D721Med (cell line): Measurements from ENCODE around the gene TMEM190.
"Not testable (repeated sequence)": the region's sequence is repeated elsewhere in the genome, so short reads cannot be mapped to it uniquely, and the experiment has no call there.

Source experiments
- DNase-seq: peaks from one replicate; pipeline ENCODE4 v3.0.0; 2011; ENCODE audit warnings: low spot score; ENCODE audit not compliant: insufficient read length
- FAIRE-seq: peaks from 2 replicates; lab custom pipeline; 2011; peaks lifted over from hg19 to GRCh38; lab: Jason Lieb, UNC
- TF ChIP-seq, protein P1 (sequence below): IDR thresholded peaks from 2 replicates; pipeline ENCODE4 v1.5.1; 2012; ENCODE audit warnings: mild to moderate bottlenecking, control low read depth; ENCODE audit not compliant: insufficient read depth; ENCODE audit errors: missing control alignments

Gene TMEM190

GRCh38 chr19:55391191-55391670, 14.6 kb downstream of the TMEM190 start:
- FAIRE-seq (no peak), DNase-seq (no peak)
- TF ChIP-seq, protein P1, sequence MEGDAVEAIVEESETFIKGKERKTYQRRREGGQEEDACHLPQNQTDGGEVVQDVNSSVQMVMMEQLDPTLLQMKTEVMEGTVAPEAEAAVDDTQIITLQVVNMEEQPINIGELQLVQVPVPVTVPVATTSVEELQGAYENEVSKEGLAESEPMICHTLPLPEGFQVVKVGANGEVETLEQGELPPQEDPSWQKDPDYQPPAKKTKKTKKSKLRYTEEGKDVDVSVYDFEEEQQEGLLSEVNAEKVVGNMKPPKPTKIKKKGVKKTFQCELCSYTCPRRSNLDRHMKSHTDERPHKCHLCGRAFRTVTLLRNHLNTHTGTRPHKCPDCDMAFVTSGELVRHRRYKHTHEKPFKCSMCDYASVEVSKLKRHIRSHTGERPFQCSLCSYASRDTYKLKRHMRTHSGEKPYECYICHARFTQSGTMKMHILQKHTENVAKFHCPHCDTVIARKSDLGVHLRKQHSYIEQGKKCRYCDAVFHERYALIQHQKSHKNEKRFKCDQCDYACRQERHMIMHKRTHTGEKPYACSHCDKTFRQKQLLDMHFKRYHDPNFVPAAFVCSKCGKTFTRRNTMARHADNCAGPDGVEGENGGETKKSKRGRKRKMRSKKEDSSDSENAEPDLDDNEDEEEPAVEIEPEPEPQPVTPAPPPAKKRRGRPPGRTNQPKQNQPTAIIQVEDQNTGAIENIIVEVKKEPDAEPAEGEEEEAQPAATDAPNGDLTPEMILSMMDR: no peak

DNA sequence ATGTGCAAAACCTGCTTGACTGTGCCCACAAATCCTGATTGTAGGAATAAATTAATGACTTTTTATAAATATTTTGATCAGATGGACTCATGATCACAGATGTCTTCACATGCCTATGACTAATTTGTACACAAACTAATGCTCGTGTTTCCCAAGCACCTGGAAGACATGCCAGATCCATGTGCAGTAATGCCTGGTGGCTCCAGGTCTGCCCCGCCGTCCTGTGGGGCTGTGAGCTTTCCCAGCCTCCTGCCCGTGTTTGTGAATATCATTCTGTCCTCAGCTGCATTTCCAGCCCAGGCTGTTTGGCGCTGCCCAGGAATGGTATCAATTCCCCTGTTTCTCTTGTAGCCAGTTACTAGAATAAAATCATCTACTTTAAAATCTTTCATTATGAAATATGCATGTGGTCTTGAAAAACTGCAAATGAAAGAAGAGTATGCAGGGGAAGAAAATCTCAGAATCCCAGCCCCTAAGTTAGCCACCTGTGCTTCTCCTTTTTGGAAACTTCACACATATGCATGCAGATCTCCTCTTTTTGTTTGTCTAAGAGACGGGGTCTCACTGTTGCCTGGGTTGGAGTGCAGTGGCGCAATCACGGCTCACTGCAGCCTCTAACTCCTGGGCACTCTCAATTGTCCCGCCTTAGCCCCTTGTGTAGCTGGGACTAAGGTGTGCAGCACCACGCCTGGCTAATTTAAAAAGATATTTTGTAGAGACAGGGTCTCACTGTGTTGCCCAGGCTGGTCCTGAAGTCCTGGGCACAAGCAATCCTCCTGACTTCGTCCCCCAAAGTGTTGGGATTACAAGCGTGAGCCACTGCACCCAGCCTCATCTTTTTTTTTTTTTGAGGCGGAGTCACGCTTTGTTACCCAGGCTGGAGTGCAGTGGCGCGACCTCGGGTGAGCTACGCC, 15.3 kb downstream of the TMEM190 start:
- no peak for DNase-seq
- FAIRE-seq: no peak
- TF ChIP-seq, protein P1: no peak

- TF ChIP-seq, protein P1: no peak
- DNase-seq: no peak
- FAIRE-seq: no peak
These were observed 16.5 kb downstream of the TMEM190 start for GRCh38 chr19:55392820-55393761.

GRCh38 chr19:55398200-55398925, 21.7 kb downstream of the TMEM190 start:
- DNase-seq: no peak
- TF ChIP-seq, protein P1: no peak
- no peak for FAIRE-seq

GRCh38 chr19:55400281-55401087, 23.9 kb downstream of the TMEM190 start:
- DNase-seq (peak; percentile 93), FAIRE-seq (no peak)
- TF ChIP-seq, protein P1: no peak

- DNase-seq, FAIRE-seq: not testable (repeated sequence)
These were observed 24.8 kb downstream of the TMEM190 start for GRCh38 chr19:55401390-55401789.
